GM23248 (cell line): ENCODE data around the gene AGBL5.

Source experiments
- EZH2 ChIP-seq: fragments of 200-600 bp; sonication (generic); IDR thresholded peaks from 2 replicates; pipeline ENCODE4 v1.6.1; 2018; ENCODE audit warnings: antibody characterized with exemption, mild to moderate bottlenecking; ENCODE audit not compliant: insufficient read depth, poor library complexity, severe bottlenecking
- EZH2phosphoT487 ChIP-seq: fragments of 200-600 bp; sonication (generic); IDR thresholded peaks from 2 replicates; pipeline ENCODE4 v1.6.1; 2018; ENCODE audit warnings: antibody characterized with exemption, moderate library complexity, mild to moderate bottlenecking, low read depth; ENCODE audit not compliant: insufficient read depth

GRCh38 chr2:27003007-27003406, 48.5 kb upstream of the AGBL5 start:
- TF ChIP-seq EZH2 (no peak), EZH2phosphoT487 (no peak)
